Astrocyte of the spinal cord (primary cell): Measurements from ENCODE around the gene AP3S2.
"Not testable (repeated sequence)": the region's sequence is repeated elsewhere in the genome, so short reads cannot be mapped to it uniquely, and the experiment has no call there.

Experiments
- DNase-seq: peaks from one replicate; pipeline ENCODE4 v3.0.0; 2011; ENCODE audit warnings: low read depth, low spot score
- H3K4me3 ChIP-seq: 2 replicates; pipeline ENCODE4 v1.5.1; 2011; ENCODE audit warnings: low read depth, mild to moderate bottlenecking, low read length, moderate library complexity
- CTCF ChIP-seq: IDR thresholded peaks from 2 replicates; pipeline ENCODE4 v1.5.1; 2012; ENCODE audit warnings: low read depth, mild to moderate bottlenecking, low read length, inconsistent platforms
- in situ Hi-C: cut with HindIII; loops from 2 replicates; pipeline ENCODE4 v1.10.0; 2017; ENCODE audit warnings: low sequenced_read_pairs

Gene AP3S2

GRCh38 chr15:89898614-89899294 is 5.0 kb upstream of the AP3S2 start:
- in situ Hi-C loops, result no loop called here
- DNase-seq, result peak; percentile 45
- peak; percentile 61 for TF ChIP-seq CTCF
- H3K4me3 ChIP-seq, result no peak overlapping the region

GRCh38 chr15:89898146-89898545 is 4.4 kb upstream of the AP3S2 start:
- no peak overlapping the region for H3K4me3 ChIP-seq
- DNase-seq, result no peak

GRCh38 chr15:89893027-89893426 is 767 bp downstream of the AP3S2 start:
- DNase-seq, result no peak
- H3K4me3 ChIP-seq, result peak overlapping the region; percentile 91
- no peak for TF ChIP-seq CTCF
- in situ Hi-C loops, result no loop called here

More at GRCh38 chr15:89898146-89898545, 4.4 kb upstream of the AP3S2 start:
- in situ Hi-C loops, result no loop called here
- TF ChIP-seq CTCF, result no peak

GRCh38 chr15:89888214-89888804 is 5.5 kb downstream of the AP3S2 start:
- in situ Hi-C loops, result no loop called here
- peak; percentile 66 for TF ChIP-seq CTCF
- DNase-seq, result peak; percentile 69
- no peak overlapping the region for H3K4me3 ChIP-seq

- no peak for DNase-seq
- in situ Hi-C loops, result no loop called here
- TF ChIP-seq CTCF, result no peak
- H3K4me3 ChIP-seq, result no peak overlapping the region
These were observed 8.2 kb downstream of the AP3S2 start for GRCh38 chr15:89885611-89886010.

GRCh38 chr15:89885179-89885578 is 8.6 kb downstream of the AP3S2 start:
- DNase-seq, in situ Hi-C loops, H3K4me3 ChIP-seq: not testable (repeated sequence)

- in situ Hi-C loops, result no loop called here
- no peak for DNase-seq
- H3K4me3 ChIP-seq, result no peak overlapping the region
- no peak for TF ChIP-seq CTCF
These were observed 10.3 kb downstream of the AP3S2 start for GRCh38 chr15:89883518-89883917.
